Activated CD4-positive, alpha-beta T cell treated with anti-CD3 and anti-CD28 coated beads, Interleukin-2, amount 50 U/mL, for 48 hours (primary cell): ENCODE data around the gene MYBPC2.
"Not testable (repeated sequence)": the region's sequence is repeated elsewhere in the genome, so short reads cannot be mapped to it uniquely, and the experiment has no call there.

Experiments
- DNase-seq, 2 experiments: peaks; one replicate each; pipeline ENCODE4 v3.0.0-alpha.2; 2020

The MYBPC2 gene

DNA sequence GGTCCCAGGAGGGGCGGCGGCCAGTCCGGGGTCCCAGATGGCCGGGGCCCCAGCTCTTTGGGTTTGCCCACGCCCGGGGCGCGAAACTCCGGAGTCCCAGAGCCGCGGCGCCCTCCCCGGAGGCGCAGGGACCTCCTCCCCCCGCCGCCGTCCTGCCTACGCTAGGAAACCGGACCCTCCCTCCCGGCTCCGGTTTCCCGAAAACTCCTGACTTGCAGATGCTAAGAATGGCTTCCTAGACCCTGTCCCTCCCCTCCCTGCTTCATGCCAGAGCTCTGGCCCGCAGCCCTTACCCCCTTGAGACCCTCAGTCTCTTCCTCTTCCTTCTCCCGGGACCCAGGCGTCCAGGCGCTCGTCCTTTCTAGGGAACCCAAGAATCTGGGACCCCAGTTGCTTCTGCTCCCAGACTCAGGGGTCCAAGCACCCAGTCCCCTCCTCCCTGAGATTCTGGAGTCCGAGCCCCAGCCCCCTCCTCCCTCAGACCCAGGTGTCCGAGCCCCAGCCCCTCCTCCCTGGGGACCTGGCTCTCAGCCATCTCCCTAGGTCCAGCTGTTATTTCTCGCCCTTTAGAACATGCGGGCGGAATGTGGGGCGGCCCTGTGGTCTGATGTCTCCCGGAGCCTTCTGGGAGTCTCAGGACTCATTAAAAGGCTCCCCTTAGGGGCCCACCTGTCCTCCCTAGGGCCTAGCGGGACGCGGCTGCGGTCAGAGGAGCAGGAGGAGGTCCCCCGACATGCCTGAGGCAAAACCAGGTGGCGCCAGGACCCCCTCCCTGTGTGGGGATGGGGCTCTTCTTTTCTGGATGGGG lies at the start of gene MYBPC2:
Gene MYBPC2 (plus strand): TSS at position 672 of the 808 bp plus-strand sequence. CDS start 62 bp downstream, at position 734.
- no peak for DNase-seq

DNA sequence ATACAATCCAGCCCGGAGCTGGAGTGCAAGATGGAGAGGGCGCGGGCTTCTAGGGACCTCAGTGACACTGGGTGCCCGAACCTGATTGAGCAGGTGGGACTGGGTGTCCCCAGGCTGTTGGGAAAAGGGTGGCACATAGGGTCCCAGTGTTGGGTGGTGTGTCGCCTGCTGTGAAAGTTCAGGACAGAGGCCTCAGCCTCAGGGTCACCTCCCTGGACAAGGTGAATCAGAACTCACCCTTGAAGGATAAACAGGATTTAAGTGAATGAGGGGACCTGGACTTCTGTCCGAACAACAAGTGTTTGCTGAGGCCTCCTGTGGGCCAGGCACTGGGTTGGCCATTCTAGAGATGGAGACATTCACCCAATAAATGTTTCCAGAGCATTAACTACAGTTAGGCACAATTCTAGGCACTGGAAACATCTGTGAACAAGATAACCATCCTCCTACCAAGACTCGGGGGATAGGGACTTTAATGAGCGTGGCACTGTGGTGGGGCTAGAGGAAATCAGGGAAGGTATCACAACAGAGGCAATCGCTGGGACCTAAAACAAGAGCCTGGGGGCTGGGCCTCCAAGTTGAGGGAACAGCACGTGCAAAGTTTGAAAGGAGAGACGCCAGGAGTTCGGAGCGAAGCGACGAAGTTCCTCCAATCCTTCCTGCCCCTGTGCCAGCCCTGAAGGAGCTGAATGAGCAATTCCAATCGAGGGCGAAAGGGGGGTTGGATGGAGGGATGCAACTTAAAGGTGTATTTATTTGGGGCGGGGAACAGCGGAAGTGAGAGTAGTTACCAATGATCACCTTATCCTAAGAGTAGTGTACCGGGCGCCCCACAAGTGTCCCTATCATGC lies 49.5 kb upstream of the MYBPC2 start:
- DNase-seq: no peak

DNA sequence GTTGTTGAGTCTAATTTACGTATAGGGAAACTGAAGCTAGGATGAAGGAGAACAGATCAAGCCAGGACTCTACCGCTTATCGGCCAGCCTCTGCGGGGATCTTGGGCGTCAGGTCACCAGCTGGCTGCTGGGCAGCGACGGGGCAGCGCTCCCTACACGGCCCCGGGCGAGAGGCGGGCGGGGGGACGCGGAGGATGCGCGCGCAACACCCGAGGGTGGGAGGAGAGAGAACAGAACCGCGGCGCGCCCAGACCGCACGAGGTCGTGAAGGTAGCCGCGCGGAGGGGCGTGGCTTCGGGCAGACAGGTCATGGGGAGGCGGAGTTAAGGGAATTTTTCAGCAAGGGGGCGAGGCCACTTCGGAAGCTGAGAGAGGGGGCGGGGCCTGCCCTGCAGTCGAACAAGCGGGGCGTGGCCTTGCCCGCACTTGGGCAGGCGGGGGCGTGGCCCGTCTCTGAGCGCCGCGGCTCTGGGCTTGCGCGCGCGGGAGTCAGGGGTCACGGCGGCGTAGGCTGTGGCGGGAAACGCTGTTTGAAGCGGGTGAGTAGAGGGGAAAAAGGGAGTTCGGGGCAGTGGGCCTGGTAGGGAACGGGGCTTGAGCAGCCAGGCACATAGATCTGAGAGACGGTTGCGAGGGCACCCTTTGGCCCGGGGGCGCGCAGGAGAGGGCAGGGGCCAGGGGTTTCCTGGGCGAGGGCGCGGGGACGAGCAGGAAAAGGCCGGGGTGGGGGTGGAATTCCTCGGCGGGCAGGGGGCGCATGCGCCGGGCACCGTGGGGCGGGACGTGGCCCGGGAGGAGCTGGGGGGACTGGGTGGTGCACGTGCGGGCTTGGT lies 48.6 kb upstream of the MYBPC2 start, which contains the start of gene POLD1:
Gene POLD1 (plus strand): TSS at position 496 of the 833 bp plus-strand sequence. CDS start 14,505 bp downstream, outside the sequence.
- peak; percentile 99 for DNase-seq

DNA sequence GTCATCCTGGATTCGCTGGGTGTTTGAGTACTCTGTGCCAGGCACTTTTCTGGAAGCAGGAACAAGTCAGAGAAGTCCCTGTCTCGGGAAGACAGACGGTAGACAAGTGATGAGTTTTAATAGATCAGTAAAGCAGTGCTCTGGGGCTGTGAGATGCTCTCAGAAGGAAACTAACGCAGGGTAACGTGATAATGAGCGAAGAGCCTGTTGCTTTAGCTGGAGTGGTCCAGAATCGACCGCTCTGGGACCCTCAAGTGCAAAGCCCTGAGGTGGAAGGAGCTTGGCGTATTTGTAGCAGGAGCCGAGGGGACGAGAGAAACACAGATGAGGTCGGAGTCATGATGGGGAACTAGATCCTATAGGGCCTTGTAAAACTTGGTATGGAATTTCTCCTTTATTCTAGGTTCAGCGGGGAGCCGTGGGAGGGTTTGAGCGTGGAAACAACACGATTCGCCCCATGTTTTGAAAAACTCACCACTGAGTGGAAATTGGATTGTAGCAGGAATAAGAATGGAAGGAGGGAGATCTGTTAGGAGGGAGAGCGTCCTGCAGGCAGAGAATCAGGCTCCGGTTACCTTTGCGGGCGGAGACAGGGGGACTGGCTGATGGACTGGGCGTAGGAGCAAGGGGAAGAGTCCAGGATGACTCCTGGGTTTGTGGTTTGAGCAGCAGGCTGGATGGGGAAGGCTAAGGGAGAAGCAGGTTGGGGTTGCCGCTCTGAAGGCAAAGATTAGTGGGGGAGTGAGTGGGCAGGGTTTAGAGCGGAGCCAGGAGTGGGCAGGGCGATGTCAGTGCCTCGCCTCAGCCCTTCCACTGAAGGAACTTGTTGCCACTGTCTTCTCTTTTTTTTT lies 47.8 kb upstream of the MYBPC2 start:
- no peak for DNase-seq

DNA sequence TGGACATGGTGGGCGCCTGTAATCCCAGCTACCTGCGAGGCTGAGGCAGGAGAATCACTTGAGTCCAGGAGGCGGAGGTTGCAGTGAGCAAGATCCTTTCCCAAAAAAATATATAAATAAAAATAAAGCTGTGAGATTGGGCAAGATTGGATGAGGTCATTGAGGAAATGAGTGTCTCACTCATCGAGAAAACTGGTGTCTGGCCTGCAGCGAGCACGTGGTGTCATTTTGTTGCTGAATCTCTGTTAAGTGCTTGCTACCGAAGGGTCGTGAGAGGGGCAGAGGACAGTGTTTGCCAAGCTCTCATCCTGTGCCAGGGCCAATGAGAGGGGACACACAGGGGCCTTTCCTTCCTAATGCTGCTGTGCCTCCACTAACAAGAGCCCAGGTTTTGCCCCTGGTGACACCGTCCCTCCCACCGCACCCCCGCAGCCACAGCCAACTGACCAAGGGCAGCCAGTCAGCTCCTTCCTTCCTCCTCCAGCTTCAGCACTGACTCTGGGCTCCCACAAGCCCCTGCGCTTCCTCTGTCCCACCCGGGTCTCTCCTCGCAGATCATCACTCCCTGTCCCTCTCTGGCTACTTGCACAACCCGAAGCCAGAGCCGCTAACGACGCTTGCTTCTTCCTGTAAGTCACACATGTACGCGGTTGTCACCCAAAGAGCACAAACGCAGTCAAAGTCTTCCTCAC lies 45.4 kb upstream of the MYBPC2 start:
- DNase-seq: no peak

DNA sequence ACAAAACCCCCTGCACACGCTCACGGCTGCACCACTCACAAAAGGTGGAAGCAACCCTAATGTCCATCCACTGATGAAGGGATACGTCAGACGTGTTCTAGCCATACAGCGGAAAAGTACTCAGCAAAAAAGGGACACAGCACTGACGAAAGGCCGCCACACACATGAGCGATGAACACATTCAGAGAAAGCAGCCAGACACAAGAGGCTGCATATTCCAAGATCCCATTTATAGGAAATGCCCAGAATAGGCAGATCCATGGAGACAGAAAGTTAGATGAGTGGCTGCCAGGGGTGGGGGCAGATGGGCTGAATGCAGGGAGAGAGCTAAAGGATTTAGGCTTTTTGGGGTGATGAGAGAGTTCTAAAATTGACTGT lies 44.8 kb upstream of the MYBPC2 start:
- no peak for DNase-seq

DNA sequence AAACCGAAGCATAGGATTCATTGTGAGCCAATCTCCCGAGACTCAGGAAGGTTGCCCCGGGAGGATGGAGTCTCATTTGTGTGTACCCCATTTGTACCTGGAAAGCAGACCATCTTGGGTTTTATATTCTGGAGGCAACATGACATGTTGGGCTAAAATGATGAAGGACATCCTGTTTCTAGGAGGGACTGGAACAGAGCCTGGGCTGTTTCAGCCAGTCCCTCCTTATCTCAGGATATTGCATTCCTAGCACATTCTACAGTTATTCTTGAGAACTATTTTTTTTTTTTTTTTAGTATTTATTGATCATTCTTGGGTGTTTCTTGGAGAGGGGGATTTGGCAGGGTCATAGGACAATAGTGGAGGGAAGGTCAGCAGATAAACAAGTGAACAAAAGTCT lies 42.4 kb upstream of the MYBPC2 start:
- DNase-seq: not testable (repeated sequence)

DNA sequence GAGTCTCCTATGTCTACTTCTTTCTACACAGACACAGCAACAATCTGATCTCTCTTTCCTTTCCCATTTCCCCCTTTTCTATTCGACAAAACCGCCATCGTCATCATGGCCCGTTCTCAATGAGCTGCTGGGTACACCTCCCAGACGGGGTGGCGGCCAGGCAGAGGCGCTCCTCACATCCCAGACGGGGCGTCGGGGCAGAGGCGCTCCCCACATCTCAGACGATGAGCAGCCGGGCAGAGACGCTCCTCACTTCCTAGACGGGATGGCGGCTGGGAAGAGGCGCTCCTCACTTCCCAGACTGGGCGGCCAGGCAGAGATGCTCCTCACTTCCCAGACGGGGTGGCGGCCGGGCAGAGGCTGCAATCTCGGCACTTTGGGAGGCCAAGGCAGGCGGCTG lies 41.7 kb upstream of the MYBPC2 start:
- not testable (repeated sequence) for DNase-seq

DNA sequence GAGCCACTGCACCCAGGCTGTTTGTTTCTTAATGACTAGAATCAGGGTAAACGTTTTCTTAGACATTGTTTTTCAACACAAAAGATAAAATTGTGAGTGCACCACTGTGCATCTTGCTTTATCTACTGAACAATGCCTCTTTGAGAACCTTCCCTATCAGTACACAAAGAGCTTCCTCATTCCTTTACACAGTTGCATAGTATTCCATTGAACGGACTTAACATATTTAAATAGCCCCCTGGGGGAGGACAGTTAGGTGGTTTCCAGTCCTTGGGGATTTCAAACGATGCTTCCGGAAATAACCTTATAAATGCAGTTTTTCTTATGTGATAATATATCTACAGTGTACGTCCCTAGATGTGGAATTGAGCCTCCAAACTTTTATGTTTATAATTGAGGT lies 39.9 kb upstream of the MYBPC2 start:
- no peak for DNase-seq

DNA sequence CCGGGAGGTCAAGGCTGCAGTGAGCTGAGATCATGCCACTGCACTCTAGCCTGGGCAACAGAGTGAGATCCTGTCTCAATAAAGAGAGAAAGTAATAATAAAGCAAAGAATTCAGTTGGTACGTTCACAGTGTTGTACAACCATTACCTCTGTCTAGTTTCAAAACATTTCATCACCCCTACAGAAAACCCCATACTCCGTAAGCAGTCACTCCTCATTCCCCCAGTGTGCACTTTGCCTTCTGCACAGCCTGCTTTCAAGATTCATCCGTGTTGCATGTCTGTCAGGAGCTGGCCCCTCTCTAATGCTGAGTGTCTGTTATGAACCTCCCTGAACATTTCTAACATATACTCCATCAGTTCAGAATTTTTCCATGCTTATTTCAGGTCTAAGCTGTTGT lies 39.1 kb upstream of the MYBPC2 start:
- DNase-seq: no peak

DNA sequence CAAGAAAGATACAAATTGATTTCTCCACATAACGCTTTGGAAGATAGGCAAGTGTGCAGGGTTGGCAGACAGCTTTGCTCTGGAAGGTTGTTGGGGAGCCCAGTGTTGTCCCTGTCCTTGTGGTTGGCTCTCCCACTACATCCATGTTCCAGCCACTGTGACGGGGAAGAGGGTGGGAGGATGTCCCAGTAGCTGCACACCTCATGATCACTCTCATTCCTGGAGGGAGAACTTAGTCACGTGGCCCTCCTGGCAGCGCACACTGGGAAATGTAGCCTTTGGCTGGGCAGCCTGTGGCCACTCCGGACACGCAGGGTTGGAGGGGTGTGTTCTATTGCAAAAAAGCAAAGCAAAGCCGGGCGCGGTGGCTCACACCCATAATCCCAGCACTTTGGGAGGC lies 38.7 kb upstream of the MYBPC2 start:
- DNase-seq: no peak

DNA sequence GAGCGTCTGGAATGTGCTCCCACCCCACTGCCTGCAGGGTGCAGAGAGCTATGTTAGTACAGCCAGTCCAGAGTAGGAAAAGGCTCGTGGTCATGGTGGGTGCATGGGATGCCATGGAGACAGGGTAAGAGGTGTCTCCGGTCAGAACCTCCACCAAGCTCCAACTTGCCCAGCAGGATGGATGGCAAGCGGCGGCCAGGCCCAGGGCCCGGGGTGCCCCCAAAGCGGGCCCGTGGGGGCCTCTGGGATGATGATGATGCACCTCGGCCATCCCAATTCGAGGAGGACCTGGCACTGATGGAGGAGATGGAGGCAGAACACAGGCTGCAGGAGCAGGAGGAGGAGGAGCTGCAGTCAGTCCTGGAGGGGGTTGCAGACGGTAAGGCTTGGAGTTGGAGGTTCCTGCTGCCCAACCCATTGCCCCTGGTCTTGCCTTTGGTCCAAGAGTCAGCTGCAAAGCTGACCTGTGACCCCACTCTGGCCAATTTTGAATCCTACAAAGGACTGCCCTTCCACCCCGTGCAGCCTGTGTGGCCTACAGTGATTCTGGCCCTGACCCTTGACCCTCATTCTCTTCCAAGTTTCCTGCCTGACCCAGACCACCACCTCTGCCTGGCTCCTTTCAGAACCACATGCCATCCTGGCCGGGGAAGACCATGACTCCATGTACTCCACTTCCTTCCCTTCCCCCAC lies 33.9 kb upstream of the MYBPC2 start:
- DNase-seq: no peak

DNA sequence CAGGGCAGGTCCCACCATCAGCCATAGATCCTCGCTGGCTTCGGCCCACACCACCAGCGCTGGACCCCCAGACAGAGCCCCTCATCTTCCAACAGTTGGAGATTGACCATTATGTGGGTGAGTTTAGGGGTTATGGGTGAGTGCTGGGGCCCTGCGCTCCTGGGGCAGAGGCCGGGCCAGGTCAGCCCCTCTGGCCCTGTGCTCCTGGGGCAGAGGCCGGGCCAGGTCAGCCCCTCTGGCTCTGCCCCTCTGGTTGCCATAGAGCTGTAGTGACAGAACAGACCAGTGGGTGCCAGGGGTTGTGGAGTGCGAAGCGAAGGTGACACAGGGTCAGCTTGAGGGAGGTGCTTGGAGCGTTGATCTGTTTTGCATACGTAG lies 33.3 kb upstream of the MYBPC2 start:
- DNase-seq: no peak

DNA sequence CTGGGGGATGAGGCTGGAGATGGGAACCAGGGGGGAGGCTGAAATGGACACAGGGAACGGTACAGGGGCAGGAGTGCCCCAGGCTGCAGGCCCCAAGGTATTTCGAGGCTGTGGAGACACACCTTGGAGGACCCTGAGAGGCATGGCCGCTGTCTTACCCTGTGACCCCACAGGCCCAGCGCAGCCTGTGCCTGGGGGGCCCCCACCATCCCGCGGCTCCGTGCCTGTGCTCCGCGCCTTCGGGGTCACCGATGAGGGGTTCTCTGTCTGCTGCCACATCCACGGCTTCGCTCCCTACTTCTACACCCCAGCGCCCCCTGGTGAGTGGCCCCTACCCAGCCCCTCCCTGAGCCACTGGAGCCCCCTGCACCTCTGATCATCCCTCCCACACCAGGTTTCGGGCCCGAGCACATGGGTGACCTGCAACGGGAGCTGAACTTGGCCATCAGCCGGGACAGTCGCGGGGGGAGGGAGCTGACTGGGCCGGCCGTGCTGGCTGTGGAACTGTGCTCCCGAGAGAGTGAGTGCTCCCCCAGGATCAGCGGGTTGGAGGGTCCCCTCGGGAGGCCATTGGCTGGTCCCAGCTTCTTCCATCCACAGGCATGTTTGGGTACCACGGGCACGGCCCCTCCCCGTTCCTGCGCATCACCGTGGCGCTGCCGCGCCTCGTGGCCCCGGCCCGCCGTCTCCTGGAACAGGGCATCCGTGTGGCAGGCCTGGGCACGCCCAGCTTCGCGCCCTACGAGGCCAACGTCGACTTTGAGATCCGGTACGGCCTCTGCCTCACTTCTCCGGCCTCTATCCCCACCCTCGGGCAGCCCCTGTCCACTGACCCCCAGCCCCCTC lies 30.9 kb upstream of the MYBPC2 start:
- DNase-seq: no peak

DNA sequence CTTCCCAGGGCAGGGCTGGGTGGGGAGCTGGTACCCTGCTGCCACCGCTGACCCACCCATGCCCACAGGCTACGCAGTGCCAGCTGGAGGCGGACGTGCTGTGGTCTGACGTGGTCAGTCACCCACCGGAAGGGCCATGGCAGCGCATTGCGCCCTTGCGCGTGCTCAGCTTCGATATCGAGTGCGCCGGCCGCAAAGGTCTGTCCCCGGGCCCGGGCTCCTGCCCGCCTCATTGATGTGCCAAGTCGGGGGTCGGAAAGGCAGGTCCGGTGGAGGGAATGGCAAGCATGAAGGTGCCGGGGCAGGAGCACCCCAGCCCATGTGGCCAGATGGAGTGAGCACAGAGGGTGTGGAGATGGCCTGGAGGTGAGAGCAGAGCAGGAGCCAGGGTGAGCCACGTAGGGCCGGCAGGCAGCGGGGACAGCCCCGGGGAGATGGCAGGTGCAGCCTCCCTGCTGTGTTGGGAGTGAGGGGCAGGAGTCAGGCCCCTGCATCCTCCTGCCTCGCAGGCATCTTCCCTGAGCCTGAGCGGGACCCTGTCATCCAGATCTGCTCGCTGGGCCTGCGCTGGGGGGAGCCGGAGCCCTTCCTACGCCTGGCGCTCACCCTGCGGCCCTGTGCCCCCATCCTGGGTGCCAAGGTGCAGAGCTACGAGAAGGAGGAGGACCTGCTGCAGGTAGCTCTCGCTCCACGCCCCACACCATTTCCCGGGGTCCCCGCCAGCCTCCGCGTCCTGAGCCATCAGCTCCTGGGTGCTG lies 30.0 kb upstream of the MYBPC2 start:
- DNase-seq: no peak

DNA sequence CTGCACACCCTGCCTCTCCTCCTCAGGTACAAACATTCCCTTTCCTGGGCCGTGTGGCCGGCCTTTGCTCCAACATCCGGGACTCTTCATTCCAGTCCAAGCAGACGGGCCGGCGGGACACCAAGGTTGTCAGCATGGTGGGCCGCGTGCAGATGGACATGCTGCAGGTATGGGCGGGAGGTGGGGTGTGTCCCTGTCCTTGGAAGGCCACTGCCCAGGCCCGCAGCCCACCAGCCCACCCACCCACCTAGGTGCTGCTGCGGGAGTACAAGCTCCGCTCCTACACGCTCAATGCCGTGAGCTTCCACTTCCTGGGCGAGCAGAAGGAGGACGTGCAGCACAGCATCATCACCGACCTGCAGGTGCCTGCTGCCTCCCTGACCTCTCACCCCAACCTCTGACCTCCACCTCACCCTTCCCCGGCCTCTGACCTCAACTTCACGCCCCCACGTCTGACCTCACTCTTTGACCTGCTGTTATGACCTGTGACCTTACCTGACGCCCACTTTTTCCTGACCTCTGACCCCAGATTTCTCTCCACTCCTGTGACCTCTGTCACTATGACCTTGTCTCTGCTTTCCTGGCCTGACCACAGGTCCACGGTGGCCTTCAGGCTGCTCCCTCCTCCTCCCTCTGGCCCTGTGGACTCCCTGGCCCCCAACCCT lies 26.4 kb upstream of the MYBPC2 start:
- no peak for DNase-seq

DNA sequence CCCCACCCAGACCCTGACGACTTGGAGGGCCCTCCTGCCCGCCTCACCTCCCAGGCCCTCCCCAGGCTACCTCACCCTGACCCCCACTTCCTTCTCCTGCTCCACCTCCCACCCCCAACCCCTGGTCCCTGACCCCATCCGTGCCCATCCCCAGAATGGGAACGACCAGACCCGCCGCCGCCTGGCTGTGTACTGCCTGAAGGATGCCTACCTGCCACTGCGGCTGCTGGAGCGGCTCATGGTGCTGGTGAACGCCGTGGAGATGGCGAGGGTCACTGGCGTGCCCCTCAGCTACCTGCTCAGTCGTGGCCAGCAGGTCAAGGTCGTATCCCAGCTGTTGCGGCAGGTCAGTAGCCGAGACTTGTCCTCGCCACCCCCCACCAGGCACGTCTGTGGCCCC lies 25.9 kb upstream of the MYBPC2 start:
- DNase-seq: no peak

DNA sequence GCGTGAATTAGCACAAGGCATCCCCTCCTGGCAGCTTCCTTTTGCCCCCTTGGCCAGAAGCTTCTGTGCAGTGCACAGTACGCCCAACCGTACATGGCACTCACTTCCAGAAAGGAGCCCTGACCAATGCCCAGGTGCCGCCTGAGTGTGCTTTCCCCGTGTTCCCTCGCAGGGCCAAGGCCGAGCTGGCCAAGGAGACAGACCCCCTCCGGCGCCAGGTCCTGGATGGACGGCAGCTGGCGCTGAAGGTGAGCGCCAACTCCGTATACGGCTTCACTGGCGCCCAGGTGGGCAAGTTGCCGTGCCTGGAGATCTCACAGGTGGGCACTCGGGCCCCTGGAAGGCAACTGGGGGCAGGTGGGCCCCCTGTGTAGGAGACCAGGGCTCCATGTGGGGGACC lies 23.3 kb upstream of the MYBPC2 start:
- DNase-seq: no peak

DNA sequence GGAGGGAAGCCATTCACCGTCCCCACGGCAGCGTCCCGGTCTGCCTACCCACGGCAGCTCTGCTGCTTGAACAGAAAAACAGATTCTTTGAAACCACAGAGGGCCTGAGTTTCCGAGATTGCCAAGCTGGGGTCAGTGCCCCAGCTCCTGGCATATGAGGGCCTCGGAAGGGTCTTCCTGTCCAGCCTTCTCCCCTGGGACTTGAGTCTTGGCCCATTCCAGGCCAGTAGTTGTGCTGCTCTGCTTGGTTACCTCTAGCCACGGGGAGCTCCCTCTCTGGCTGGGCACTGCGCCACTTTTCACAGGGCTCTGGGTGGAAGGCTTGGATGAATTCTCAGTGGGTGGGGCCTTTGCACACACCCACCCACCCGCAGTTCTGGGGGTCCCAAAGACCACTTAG lies 22.6 kb upstream of the MYBPC2 start:
- DNase-seq: no peak
